Measurements from ENCODE around the gene NOS1AP.

The NOS1AP gene

DNA sequence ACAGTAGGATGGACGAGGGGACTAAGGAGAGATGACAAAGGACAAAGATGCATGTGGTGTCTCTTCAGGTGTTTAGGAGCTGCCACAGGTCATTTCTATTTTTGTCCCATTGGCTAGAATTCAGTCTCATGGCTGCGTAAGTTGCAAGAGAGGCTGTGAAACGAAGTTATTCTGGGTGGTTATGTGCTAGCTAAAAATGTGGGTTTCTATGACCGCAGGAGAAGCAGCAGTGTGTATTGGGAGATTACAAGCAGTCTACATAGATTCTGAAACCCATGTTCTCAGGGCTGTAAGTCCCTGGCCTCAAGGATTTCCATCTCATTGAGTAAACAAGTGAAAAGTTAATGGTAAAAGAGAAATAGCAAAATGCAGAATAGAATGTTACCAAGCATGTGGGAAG is 196.5 kb downstream of the NOS1AP start:
- no peak for DNase-seq

DNA sequence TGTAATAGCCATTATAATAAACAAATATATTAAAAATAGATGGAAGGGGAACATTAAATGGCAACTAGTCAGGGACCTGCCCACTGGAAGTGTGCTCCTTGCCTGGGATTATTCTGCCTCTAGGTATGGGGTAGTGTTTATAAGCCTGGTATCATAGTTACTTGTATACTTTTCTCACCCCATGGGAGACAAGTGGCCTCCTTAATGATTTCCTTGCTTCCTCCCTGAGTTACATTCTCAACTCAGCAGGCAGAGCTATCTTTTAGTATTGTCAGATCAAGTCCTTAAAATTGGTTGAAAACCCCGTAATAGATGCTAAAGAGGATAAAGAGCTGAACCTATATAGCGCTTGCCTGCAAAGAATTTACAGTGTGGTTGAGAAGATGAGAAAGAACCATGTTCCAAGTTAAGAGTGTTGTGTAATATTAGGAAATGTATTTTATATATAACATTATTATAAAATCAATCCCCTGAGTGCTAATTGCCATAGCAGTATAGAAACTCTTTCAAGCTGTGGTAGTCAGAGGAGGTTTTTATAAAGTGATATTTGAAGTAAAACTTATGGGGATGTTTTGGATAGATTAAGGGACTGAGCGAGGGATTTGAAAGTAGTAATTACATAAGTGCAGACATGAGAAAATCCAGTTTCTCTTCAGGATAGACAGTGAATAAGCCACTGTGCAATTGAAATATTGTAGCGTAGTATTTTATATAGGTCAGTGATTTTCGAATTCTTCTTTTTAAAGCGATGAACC is 200.7 kb downstream of the NOS1AP start:
- no peak for DNase-seq

DNA sequence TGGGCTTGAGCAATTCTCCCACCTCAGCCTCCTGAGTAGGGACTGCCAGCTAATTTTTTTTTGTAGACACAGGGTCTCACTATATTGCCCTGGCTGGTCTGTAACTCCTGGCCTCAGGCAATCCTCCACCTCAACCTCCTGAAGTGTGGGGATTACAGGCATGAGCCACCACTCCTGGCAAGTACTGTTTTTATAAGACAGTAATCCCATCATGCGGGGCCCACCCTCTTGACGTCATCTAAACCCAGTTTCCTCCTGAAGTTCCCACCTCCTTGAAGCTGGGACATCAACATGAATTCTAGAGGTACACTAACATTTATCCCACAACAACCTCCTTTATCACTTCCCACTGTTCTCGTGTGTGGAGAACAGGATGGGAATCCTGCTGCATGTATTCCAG is 202.5 kb downstream of the NOS1AP start:
- no peak for DNase-seq

DNA sequence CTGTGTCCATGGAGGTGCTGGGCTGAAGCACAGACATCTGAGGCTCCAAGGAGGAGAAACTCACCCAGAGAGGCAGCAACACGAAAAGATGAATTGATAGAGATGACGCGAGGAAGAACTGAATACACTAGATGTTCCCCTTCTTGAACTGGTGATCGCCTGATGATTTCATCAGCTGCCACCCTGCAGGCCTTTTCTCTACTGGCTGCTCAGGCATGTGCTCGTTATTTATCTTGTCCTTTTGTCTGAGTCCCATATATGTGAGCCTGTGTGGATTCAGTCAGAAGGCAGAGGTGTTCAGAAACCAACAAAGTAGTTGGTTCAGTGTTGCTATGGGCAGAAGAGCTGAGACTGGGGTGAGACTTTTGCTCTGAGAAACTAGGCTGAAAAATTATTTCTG is 202.9 kb downstream of the NOS1AP start:
- no peak for DNase-seq

DNA sequence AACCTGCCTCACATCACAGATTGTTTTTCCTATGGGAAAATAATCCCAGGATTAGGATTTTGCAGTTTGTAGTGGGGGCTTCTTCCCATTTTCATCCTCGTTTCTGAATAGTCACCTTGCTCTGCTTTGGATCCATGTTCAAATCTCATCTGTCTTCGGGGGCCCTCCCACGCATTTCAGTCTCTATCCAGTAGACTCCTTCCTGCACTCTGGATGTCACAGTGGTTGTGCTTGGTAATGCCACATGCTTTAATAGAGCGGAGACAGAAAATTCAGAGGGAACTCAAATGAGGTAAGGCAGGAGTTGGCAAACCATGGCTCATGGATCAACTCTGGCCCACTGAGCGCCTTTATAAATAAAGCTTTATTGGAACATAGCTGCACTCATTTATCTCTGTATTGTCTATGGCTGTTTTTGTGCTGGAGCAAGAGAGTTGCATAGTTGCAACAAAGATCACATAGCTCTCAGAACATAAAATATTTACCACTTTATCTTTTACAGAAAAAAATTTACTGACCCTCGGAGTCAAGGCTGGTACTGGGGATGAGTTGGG is 206.2 kb downstream of the NOS1AP start:
- no peak for DNase-seq

DNA sequence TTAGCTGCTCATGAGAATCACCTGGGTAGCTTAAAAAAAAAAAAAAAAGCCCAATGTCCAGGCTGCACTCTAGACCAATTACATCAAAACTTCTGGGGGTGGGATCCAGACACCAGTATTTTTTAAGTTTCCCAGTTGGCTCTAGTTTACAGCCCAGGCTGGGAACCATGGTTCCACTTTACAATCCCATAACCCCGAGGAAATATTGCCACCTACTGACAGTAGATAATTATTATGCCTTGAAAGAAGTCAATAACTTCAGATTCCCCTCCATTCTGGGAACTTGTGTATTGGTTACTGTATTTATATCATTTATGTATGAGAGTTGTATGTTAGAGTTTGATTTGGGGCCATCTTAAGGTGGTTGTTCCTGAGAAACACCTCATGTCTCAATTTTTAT is 207.0 kb downstream of the NOS1AP start:
- no peak for DNase-seq

DNA sequence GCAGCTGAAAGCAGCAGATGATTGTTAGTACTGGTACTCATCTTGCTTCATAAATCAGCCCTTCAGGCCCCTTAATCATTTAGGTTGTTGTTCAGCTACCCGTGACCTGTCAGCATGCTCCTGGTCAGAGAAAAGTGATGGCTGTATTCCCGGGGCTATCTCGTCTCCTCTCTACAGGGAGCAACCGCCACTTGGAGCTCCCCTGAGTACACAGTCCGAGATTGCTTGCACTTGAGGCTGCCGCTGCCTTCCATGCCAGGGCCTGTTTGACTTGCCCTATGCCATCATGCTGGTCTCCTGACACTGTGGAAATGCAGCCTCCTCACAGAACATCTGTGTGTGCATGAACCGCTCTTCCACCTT is 209.6 kb downstream of the NOS1AP start:
- DNase-seq, result no peak

DNA sequence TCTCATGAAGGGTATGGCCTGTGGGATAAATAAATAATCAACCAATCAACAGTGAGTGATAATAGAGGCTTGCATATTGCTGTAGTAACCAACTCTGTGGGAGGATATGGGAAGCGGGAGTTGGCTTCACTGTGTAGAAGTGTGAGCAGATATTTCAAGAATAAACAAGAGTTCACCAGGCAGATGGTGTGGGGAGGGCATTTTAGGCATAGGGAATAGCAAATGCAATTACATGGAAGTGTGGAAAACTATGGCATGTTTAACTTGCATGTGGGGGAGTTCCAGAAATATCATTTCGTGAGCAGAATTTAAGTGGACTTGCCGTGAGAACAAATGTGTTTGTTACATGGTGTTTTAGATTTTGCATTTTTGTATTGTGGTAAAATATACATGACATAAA is 211.9 kb downstream of the NOS1AP start:
- DNase-seq, result no peak

DNA sequence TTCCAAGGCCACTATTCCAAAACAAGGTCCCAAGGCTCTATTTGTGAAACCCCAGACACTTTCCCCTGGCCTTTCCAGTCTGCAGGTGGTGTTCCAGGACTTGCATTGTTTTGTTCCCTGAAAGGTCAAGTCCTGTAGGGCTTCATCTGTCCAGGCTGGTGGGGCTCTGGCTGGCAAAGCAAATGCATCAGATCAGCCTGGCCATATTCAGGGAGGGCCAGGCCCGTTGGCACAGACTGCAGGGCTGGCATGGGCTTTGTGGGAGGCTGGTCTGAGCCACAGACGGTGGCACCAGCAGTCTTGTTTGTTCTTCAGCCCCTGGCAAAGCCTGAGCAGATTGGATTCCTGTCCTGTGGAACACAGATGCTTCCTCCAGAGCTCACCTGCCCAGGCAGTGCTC is 214.2 kb downstream of the NOS1AP start:
- DNase-seq, result no peak

DNA sequence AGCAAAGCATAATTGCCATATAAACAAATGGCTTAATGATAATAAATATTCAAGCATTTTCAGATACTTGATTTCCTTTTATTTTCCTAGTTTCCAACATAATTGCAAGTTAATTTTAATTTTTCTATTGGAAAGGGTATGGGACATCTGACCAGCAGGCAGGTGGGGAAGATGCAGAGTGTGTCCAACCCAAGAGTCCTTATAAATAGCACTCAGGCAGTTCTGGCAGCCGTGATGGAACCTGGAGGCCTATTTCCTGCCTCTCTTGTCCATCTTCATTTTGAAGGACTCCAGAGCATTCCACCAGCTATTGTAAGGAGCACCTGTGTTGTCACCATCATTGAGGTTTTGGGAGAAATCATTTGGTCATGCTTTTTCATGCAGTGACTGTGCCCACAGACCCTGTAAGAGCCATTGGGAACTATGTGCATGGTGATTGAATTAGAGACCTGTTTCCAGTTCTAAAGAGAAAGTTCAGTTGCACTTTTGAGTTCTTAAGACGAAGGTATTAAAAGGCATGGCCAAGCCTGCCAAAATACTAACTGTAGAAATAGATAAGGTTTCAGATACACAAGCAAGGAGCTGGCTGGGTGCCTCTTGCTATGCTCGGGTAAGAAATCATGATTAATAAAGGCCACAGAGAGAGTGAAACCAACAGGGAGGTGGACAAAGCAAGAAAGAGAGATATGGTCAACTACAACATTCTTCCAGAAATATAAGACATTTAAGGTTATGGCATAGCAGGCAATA is 214.9 kb downstream of the NOS1AP start:
- no peak for DNase-seq

DNA sequence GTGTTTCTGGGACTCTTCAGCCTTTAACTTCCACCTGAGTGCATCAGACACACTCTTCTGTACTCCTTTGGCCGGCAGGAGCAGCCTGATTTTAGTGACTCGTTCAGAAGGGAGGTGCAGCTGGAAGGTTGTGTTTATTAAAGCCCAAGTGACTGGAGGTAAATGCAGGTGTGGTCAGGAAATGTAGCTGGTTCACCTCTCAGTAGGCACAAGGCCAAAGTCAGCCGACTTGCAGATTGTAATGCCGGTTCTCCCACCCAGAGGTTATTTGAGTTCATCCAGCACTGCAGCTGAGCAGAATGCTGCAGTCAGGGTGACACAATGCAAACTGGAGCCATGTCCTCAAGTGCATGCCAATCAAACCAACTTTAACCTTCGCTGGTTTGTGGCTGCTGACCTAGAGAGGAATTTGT is 215.7 kb downstream of the NOS1AP start:
- no peak for DNase-seq

DNA sequence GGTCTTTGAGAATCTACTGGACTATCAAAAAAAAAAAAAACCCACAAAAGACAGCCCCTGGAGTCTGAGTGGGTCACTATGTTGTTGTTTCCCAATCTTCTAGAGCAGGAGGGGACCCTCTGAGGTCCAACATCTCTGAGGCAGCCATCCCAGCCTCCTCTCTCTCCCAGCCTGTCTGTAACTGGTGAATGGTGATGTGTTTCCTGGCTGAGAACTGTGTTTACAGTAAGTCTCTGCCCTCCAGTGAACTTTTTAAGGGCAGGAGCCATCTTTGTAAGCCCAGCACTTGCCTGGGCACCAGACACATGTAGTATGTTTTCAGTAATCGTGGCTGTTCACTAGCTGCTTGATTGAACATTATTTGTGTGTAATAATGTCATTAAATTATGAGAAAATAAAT is 221.5 kb downstream of the NOS1AP start:
- no peak for DNase-seq

DNA sequence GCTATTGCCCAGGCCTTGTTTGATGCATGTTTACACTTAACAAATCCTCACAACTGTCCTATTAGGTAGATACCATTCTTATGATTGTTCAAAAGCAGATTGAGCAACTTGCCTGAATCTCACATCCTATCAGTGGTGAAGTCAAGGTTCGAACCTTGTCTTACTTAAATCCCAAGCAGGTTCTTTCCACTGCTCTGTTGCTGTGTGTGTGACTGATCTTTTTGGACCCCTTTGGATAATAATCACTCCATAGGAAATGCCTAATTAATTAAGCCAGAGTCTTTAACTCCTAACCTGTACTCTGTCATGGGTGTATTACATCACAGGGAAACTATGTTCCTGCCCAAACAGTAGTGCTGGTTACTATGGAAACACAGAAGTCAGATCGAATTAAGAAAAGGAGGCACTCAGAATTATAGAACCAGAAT is 222.9 kb downstream of the NOS1AP start:
- DNase-seq, result no peak

DNA sequence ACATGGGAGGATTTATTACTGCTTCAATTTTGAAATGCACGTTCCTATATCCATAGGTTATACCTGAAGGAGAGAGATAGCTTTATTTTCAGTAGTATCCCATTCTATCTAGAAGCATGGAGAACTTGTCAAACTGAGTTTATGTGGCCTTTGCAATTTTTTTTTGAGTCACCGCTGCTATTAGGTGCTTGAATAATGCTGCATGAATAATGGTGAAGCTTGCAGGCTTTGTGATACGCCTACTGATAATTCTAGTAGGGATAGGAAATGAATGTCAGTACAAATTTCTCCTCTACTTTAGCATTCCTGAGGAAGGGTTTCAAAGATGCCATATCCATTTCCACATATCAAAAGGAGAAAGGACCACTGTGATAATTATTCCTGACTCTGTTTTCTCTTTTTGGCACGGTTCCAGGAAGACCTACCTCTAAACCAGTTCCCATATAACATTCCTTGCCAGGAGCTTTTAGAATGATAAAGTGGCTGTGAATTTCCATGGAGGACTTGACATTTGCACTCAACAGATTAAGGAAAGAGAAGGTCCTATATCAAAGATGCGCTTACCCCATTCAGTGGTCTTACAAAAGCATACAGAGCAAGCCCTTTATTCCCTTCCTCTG is 223.7 kb downstream of the NOS1AP start:
- DNase-seq, result no peak

DNA sequence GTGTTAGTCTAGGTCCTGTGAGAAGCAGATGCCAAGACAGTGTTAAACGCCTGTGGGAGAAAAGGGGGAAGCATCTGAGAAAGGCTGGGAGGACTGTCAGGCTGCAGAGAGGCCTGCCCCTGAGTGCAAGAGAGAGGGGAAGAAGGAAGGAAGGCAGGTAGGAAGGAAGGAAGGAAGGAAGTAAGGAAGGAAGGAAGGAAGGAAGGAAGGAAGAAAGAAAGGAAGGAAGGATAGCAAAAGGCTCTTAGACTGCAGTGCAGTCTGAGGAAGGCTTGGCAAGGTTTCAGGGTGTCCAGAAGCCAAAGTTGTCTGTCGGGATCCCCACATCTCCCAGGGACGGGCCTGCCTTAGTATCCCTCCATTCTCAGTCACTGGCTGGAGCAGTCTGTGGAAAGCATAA is 224.5 kb downstream of the NOS1AP start:
- no peak for DNase-seq

DNA sequence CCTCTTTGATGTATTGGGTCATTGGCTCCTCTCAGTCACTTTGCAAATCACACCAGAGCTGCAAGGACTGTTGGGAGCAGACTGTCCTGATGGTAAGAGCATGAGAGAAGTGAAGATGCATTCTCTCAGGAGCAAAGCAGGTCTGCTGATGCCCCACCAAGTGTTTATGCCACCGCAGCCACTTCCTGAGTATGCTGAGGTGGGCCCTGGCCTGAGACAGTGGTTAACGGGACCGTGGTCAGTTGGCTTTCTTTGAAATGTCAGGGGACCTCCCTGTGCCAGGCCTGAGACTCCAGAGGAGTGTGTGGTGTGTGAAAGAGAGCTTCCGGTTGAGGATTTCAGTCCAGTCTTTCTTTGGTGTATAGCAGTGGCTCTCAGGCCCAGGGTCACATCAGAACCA is 227.7 kb downstream of the NOS1AP start:
- DNase-seq, result no peak

DNA sequence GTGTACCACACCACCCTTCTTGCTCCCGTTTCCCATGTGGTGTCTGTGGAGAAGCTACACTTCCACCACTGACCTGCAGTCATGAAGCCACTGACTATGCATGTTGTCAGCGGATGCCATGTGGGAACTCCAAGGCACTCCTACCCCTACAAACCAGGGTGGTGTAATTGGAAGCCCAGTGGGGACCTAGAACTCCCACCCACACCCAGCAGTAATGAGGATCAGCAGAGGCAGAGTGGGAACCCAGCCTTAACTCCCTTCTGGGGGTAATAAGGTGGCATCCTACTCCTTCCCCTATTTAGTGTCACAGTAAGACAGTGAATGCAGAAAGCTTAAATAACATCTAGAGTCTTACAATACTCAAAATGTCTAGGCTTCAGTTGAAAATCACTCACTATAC is 228.8 kb downstream of the NOS1AP start:
- no peak for DNase-seq

DNA sequence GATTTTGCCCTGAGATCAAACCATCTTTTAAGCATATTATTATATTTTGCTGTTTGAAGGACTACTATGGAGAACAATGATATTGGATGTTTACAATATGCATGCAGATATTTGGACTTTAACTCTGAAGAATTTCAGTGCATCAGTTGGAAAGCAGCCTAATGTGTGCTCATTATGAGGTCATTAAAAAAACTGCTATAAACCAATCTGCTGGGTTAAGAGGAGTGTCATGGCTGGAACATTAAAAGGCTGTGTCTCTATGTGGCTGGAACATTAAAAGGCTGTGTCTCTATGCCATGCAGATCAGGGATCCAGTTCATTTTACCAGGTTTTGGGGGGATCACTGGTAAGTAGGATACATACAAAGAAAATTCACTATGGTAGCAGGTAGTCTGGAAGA is 229.5 kb downstream of the NOS1AP start:
- DNase-seq, result no peak

DNA sequence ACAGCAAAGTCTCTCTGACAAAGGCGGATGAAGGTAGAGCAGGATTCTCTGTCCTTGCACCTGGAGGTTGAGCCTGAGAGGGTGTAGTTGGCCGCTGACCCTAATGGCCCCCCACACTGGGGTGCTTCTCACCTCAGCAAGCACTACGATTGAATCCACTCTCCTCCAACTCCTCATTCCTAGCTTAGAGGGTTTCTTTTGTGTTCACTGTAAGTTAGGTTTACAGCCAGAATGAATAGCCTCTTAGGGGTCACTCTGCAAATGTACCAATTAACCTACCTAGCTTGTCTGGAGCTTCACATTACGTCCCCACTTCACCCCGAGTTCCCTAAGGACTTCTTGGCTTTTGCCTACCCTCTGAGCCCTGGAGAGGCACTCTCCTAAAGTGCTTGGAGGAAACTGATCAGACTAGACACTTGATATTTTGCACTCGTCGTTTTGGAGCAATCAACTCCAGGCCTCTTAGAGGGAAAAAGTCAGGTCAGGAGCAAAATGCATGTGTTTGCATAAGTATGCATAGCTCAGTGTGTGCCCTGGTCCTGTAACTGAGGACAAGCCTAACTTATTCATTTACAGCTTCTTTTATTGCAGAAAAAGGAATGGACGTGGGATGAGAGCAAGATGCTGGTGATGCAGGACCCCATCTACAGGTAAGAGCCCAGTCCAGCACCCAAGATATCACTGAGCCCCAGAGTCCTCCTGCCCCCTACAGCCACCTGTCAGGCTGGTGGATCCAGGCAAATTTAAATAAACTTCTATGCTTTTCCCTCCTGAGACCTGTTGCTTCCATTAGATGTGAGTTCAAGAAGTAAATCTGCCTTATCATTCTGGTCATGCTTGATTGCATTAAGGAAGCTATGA is 230.8 kb downstream of the NOS1AP start:
- DNase-seq, result no peak

DNA sequence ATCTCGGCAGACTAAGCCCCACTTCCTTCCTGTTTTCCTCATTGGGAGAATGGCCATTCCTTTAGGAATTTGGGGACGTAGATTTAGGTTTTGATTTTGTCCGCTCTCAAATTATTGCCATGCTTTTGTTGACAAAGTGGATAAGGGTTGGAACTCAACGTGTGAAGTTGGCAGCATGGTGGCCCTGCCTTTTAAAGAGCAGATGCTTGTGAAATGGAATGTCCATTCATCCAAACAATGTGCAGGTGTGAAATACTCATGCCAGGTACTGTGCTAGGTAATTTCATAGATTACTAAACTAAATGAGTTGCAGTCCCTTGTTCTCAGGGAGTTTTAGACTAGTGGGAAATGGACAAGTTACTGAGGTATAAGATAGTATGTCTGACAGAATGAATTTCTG is 232.2 kb downstream of the NOS1AP start:
- no peak for DNase-seq

DNA sequence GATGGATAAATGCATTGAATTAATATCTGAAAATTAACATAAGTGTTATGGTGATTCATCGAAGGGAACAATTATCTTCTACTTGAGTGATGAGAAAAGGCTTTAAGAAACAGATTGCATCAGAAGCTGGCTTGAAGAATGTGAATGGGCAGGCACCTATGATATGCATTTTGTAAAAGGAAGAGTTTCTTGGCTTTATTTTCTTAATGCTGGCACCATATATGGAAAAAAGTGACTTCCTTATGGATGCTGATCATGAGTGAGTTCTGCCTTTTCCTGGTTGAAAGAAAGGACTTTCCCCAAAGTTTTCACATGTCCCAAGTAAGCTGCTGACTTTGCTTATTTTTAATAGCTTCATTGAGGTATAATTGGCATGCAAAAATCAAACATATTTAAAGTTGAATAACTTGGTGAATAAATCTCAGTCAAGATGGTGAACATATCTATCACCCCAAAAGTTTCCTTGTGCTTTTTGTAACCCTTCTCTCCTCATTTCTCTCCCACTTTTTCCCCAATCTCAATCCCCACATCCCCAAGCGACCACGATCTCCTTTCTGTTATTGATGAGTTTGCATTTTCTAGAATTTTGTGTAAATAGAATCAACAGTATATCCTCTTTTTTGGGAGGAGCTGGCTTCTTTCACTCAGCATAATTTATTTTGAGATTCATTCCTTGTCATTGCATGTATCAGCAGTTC is 233.0 kb downstream of the NOS1AP start:
- no peak for DNase-seq

DNA sequence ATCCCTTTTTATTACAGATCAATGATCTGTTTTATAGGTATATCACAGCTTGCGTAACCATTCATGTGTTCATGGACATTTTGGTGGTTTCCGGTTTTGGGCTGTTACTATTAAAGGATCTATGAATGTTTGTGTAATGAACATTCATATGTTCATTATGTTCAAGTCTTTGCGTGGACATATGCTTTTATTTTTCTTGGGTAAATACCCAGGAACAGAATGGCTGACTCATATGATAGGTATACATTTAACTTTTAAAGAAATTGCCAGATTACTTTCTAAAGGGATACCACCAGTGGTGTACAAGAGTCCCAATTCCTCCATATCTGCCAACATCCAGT is 233.5 kb downstream of the NOS1AP start:
- no peak for DNase-seq
